NCI-H1930 (cell line): ENCODE results near the gene FBXW11.

Source experiments
- DNase-seq, 2 experiments: peaks; one replicate each; lab custom pipeline; 2025; lab: John Stamatoyannopoulos, UW

Gene FBXW11

GRCh38 chr5:172015346-172015745 is 8.9 kb upstream of the FBXW11 start:
- no peak for DNase-seq

- no peak for DNase-seq
Observed at GRCh38 chr5:172010278-172010677, 3.8 kb upstream of the FBXW11 start.

- no peak for DNase-seq
Observed at GRCh38 chr5:172009536-172010270, 3.3 kb upstream of the FBXW11 start.

- DNase-seq = no peak
Observed at GRCh38 chr5:172008689-172009141, 2.3 kb upstream of the FBXW11 start.

- DNase-seq = no peak
Observed at GRCh38 chr5:172008111-172008455, 1.6 kb upstream of the FBXW11 start.

- DNase-seq = no peak
Observed at GRCh38 chr5:172007175-172008110, 1.0 kb upstream of the FBXW11 start.

GRCh38 chr5:172005708-172006320 is 624 bp downstream of the FBXW11 start:
- DNase-seq = peak in 1 of 2 experiments; percentile 1

- no peak for DNase-seq
Observed at GRCh38 chr5:172004824-172005237, 1.6 kb downstream of the FBXW11 start.

GRCh38 chr5:172003746-172004145 is 2.7 kb downstream of the FBXW11 start:
- DNase-seq = no peak

- no peak for DNase-seq
Observed at GRCh38 chr5:172002840-172003512, 3.5 kb downstream of the FBXW11 start.

- no peak for DNase-seq
Observed at GRCh38 chr5:172002310-172002709, 4.1 kb downstream of the FBXW11 start.

- DNase-seq = no peak
Observed at GRCh38 chr5:171999877-172000276, 6.6 kb downstream of the FBXW11 start.

GRCh38 chr5:171999100-171999499 is 7.3 kb downstream of the FBXW11 start:
- no peak for DNase-seq

- DNase-seq = no peak
Observed at GRCh38 chr5:171997011-171997410, 9.4 kb downstream of the FBXW11 start.

- DNase-seq = no peak
Observed at GRCh38 chr5:171992813-171993212, 13.6 kb downstream of the FBXW11 start.

GRCh38 chr5:171992305-171992704 is 14.1 kb downstream of the FBXW11 start:
- no peak for DNase-seq

- DNase-seq = no peak
Observed at GRCh38 chr5:171990713-171991015, 15.8 kb downstream of the FBXW11 start.

GRCh38 chr5:171989946-171990712 is 16.3 kb downstream of the FBXW11 start:
- DNase-seq = no peak

GRCh38 chr5:171989276-171989675 is 17.2 kb downstream of the FBXW11 start:
- no peak for DNase-seq

- no peak for DNase-seq
Observed at GRCh38 chr5:171986772-171987171, 19.7 kb downstream of the FBXW11 start.

- DNase-seq = no peak
Observed at GRCh38 chr5:171984748-171985419, 21.6 kb downstream of the FBXW11 start.
